HepG2 (cell line): Measurements from ENCODE around the gene GMEB2. TPM values are rescaled to one million over a fixed set of nuclear protein-coding genes. Genes with fewer than 3 reads are reported as not detected.

Source experiments
- ATF7 ChIP-seq, 2 experiments: fragments of 450-650 bp in 1 of 2; sonication (generic) in 1 of 2; formaldehyde crosslinking in 1 of 2; IDR thresholded peaks; 2 replicates each; pipeline versions ENCODE4 v1.4.0 to v1.6.1; 2016 to 2020; ENCODE audit warnings: antibody characterized with exemption in 1 of 2, mild to moderate bottlenecking in 1 of 2, missing genetic modification reagents in 1 of 2
- DBP ChIP-seq: sonication (generic); formaldehyde crosslinking; IDR thresholded peaks from 2 replicates; pipeline ENCODE4 v1.4.0; 2020; ENCODE audit warnings: missing genetic modification reagents; ENCODE audit errors: not compliant biosample characterization
- DMTF1 ChIP-seq: sonication (generic); formaldehyde crosslinking; IDR thresholded peaks from 2 replicates; pipeline ENCODE4 v1.4.0; 2020; ENCODE audit warnings: mild to moderate bottlenecking, missing genetic modification reagents
- KIAA2018 ChIP-seq: sonication (generic); formaldehyde crosslinking; IDR thresholded peaks from 2 replicates; pipeline ENCODE4 v1.5.0; 2020; ENCODE audit warnings: mild to moderate bottlenecking, missing genetic modification reagents, borderline replicate concordance
- MTA3 ChIP-seq: sonication (generic); formaldehyde crosslinking; IDR thresholded peaks from 2 replicates; pipeline ENCODE4 v1.4.0; 2020; ENCODE audit warnings: missing genetic modification reagents
- NFKBIZ ChIP-seq: IDR thresholded peaks from 2 replicates; pipeline ENCODE4 v1.6.1; 2018; ENCODE audit warnings: missing genetic modification reagents, missing compliant biosample characterization
- ZNF407 ChIP-seq: sonication (generic); formaldehyde crosslinking; IDR thresholded peaks from one replicate; pipeline ENCODE4 v1.5.1; 2020; ENCODE audit warnings: mild to moderate bottlenecking, missing genetic modification reagents; ENCODE audit errors: not compliant biosample characterization
- ZNF878 ChIP-seq: sonication (generic); formaldehyde crosslinking; IDR thresholded peaks from 2 replicates; pipeline ENCODE4 v1.8.1; 2023; ENCODE audit warnings: mild to moderate bottlenecking, missing genetic modification reagents, moderate library complexity
- ZNF891 ChIP-seq: sonication (generic); formaldehyde crosslinking; IDR thresholded peaks from 2 replicates; pipeline ENCODE4 v1.5.0; 2020; ENCODE audit warnings: mild to moderate bottlenecking, missing genetic modification reagents
- polyA plus RNA-seq, 8 experiments: library from polyadenylated mRNA; depleted of rRNA in 3 of 8; stranded (reverse) in 7 of 8; unstranded in 1 of 8; fragments of >200 nt; fragmentation: Illumina TruSeq in 4 of 8; extraction: Trizol in 4 of 8; gene quantifications; 2 replicates each; pipeline versions ENCODE4 v1.2.1 to v1.2.3, GENCODE V29; 2011 to 2016; ENCODE audit warnings: low read depth in 4 of 8, missing spikeins in 1 of 8, mixed read lengths in 1 of 8; ENCODE audit not compliant: insufficient read depth in 1 of 8
- total RNA-seq, 5 experiments: library from RNA; depleted of rRNA; stranded (reverse); fragments of >200 nt; fragmentation: Illumina TruSeq; extraction: Trizol; gene quantifications; 2 replicates each; pipeline ENCODE4 v1.2.3, GENCODE V29; 2016; ENCODE audit warnings: low read depth in 1 of 5

GMEB2 gene
- total and polyA plus RNA-seq, 2 of the 13 experiments (the other 11 are each of a cell fraction or from before 2014, with no cell fraction given), result 10.6 to 12.4 TPM

- no peak for TF ChIP-seq ZNF407 (CRISPR knock-in tag)
- TF ChIP-seq ZNF878 (CRISPR knock-in tag), result no peak
- no peak for TF ChIP-seq DMTF1 (CRISPR knock-in tag)
- TF ChIP-seq KIAA2018 (CRISPR knock-in tag), result no peak
- TF ChIP-seq ATF7 (IDR thresholded peaks at IDR 0.05), result no peak
- no peak for TF ChIP-seq ATF7 (CRISPR knock-in tag; IDR thresholded peaks at IDR 0.05)
- no peak for TF ChIP-seq MTA3 (CRISPR knock-in tag)
- TF ChIP-seq DBP (CRISPR knock-in tag), result no peak
- no peak for TF ChIP-seq ZNF891 (CRISPR knock-in tag)
- no peak for TF ChIP-seq NFKBIZ (CRISPR knock-in tag)
These were observed 31.9 kb upstream of the GMEB2 start (continued) for GRCh38 chr20:63658749-63659187.
